CD4-positive, alpha-beta T cell treated with Interleukin-2 at 100 ng/mL for 4 hours (primary cell): ENCODE measurements around the gene ZNF605.
A peak's percentile ranks its signal among the peaks of the same experiment; 100 is the strongest.
"Not testable (repeated sequence)": the region's sequence is repeated elsewhere in the genome, so short reads cannot be mapped to it uniquely, and the experiment has no call there.

Source experiments
- DNase-seq: peaks from one replicate; pipeline ENCODE4 v3.0.0-alpha.2; 2020; ENCODE audit warnings: low spot score

ZNF605 gene

GRCh38 chr12:132956011-132956788 lies at the start of gene ZNF605:
ZNF605 (minus strand) TSS chr12:132956306; CDS start chr12:132945635, 10,671 bp downstream.
- DNase-seq, result peak; percentile 88

- no peak for DNase-seq
Observed at GRCh38 chr12:132998741-132999140, 42.6 kb upstream of the ZNF605 start.

GRCh38 chr12:132986885-132987225 lies 30.7 kb upstream of the ZNF605 start:
- no peak for DNase-seq

GRCh38 chr12:132986001-132986884 lies 30.1 kb upstream of the ZNF605 start, which contains the start of gene ZNF26:
ZNF26 (plus strand) TSS chr12:132986367; CDS start chr12:132986841, 474 bp downstream.
- peak; percentile 90 for DNase-seq

GRCh38 chr12:132976870-132977269 lies 20.8 kb upstream of the ZNF605 start:
- DNase-seq, result not testable (repeated sequence)

GRCh38 chr12:132972374-132972773 lies 16.3 kb upstream of the ZNF605 start:
- no peak for DNase-seq

- no peak for DNase-seq
Observed at GRCh38 chr12:132967736-132968135, 11.6 kb upstream of the ZNF605 start.

- no peak for DNase-seq
Observed at GRCh38 chr12:132966676-132967415, 10.7 kb upstream of the ZNF605 start.

GRCh38 chr12:132965796-132966195 lies 9.7 kb upstream of the ZNF605 start:
- DNase-seq, result no peak

GRCh38 chr12:132963947-132964346 lies 7.8 kb upstream of the ZNF605 start:
- not testable (repeated sequence) for DNase-seq

- DNase-seq, result not testable (repeated sequence)
Observed at GRCh38 chr12:132961790-132962189, 5.7 kb upstream of the ZNF605 start.

GRCh38 chr12:132955094-132956010 lies 754 bp downstream of the ZNF605 start:
- no peak for DNase-seq

GRCh38 chr12:132954471-132955048 lies 1.5 kb downstream of the ZNF605 start:
- no peak for DNase-seq

- DNase-seq, result no peak
Observed at GRCh38 chr12:132953771-132954170, 2.3 kb downstream of the ZNF605 start.

GRCh38 chr12:132953163-132953425 lies 3.0 kb downstream of the ZNF605 start:
- DNase-seq, result no peak

GRCh38 chr12:132952371-132953162 lies 3.5 kb downstream of the ZNF605 start:
- no peak for DNase-seq

- DNase-seq, result no peak
Observed at GRCh38 chr12:132951649-132952048, 4.5 kb downstream of the ZNF605 start.

GRCh38 chr12:132950844-132951535 lies 5.1 kb downstream of the ZNF605 start:
- DNase-seq, result no peak
